KOPT-K1 (cell line): ENCODE results near the gene B4GALT3.

Experiments
- H3K27ac ChIP-seq: fragments of 200-600 bp; sonication (generic); 2 replicates; pipeline ENCODE4 v1.5.1; 2016; ENCODE audit warnings: antibody characterized with exemption, mild to moderate bottlenecking, low read depth, low read length; ENCODE audit not compliant: poor library complexity, severe bottlenecking
- H3K36me3 ChIP-seq: fragments of 200-600 bp; sonication (generic); 2 replicates; pipeline ENCODE4 v1.5.1; 2017; ENCODE audit warnings: antibody characterized with exemption, mild to moderate bottlenecking, low read length, moderate library complexity; ENCODE audit not compliant: insufficient read depth
- H3K9me3 ChIP-seq: fragments of 200-600 bp; sonication (generic); 2 replicates; pipeline ENCODE4 v1.5.1; 2017; ENCODE audit warnings: antibody characterized with exemption, low read length, mild to moderate bottlenecking; ENCODE audit not compliant: insufficient read depth, poor library complexity, severe bottlenecking

Gene B4GALT3

DNA sequence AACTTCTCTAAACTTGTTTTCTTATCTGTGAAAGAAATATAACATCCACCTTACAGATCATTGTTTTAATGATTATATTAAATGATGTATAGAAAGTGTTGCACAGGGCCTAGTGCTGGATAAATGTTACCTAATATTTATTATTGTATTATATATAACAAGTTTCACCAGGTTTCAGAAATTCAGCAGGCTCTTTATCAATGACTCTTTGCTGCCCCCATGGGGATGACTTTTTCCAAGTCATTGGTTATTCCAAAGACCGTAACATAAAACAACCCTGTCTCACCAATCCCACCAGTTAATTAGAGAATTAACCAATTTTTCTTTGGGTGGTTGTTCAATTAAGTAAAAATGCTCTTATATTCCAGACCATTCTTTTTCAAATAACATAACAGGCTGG is 37.5 kb downstream of the B4GALT3 start:
- Histone ChIP-seq H3K36me3 (peaks cover 8% of the 10 kb centered on the region; the same call in 1 of the 2 replicates), H3K27ac (no peak overlapping the region), H3K9me3 (no peaks in the 10 kb centered on the region)

DNA sequence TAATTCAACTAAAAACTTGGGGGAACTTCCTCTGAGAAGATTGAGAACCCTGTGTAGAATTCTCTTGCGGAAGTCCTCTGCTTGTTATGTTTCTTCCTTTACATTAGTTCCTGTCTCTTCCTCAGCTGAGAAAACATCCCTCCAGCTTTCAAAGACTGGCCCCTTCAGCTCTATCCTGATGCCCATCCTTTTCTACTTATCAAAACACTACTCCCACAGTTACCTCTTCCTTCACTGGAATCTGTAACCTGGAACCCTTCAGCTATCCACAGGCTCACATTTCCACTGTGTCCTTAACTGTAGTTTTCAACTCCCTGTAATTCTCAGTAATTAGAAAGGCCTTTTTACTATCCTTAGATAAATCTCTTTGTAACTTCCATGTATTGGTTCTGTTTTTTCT is 38.9 kb downstream of the B4GALT3 start:
- Histone ChIP-seq H3K27ac (no peak overlapping the region), H3K9me3 (no peaks in the 10 kb centered on the region), H3K36me3 (peaks cover 8% of the 10 kb centered on the region; the same call in 1 of the 2 replicates)

DNA sequence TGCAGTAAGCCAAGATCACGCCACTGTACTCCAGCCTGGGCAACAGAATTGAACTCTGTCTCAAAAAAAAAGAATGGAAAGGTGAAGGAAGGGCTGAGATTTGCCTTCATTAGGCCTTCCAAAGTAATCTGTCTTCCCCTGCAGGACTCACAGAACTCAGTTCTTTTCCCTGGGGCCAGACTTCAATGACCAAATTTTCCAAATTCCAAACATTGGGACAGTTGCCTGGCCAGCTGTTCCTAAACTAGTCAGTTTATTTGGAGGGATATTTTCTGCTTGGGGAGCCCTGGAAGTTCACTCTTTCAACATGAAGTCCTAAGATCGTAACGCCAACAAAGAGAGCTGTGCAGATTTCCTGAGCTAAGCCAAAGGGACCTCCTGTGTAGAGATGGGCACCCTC is 39.4 kb downstream of the B4GALT3 start:
- Histone ChIP-seq H3K27ac (no peak overlapping the region), H3K36me3 (peaks cover 8% of the 10 kb centered on the region; the same call in 1 of the 2 replicates), H3K9me3 (no peaks in the 10 kb centered on the region)

DNA sequence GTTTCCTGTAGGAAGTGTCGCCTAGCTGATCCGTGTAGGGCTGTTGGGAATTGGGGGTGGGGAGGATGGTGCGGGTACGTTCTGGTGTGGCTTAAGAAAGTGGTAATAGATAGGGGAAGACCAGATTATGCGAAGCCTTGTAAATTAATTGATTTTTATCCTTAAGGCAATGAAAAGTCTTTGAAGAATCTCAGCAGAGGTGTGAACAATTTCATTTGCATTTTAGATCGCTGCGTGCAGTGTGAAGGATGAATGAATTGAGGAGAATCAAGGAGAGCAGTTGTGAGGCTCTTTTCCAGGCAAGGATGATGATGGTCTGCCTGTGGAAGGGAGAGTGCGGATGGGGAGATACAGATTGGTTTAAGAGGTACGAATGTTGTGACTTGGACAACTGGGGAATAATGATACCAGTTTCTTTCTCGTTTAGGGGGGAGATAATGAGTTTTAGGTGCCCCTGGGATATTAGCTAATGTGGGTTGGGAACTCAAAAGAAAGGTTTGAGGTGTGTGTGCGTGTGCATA is 44.0 kb downstream of the B4GALT3 start:
- Histone ChIP-seq H3K36me3 (peaks cover 35% of the 10 kb centered on the region), H3K27ac (peak overlapping the region; percentile 77), H3K9me3 (no peaks in the 10 kb centered on the region)

DNA sequence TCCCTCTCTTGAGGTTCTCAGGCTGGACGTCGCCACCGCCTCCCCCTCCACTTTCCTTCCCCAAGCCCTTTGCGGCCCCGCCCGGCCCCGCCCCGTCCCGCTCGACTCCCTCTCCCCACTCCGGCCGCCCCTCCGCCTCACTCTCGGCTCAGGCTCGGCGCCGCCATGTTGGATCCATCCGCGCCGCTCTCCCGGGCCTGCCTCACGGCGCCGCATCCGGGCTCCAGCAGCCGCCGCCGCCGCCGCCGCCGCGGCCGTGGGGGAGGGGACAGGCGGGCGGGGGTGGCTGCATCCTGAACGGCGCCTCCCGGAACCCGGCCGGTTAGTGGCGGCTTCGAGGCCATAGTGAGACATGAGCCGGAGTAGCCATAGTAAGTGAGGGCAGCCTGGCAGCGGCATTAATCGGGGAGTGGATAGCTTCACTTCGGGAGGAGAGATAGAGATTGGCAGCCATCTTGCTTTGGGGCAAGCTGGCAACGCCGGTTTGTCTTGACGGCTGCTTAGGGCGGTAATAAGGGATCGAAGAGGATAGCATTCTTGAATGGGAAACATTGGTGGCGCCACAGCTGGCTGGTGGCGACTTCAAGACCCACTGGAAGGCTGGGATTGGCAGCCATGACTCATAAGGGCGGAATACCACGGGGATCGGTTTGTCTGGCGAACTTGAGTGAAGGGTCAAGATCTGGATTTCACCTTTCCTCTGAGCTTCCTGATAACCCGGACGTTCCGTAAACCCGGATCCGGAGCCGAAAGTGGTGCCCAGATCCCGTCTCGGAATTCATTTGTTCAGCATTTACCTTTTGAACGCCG is 44.7 kb downstream of the B4GALT3 start, which contains the start of gene DEDD:
Gene DEDD (minus strand): TSS at position 258 of the 810 bp plus-strand sequence. CDS start 8,205 bp downstream, outside the sequence.
- Histone ChIP-seq H3K36me3 (peaks cover 42% of the 10 kb centered on the region), H3K27ac (peak within 1 kb of the TSS; percentile 77), H3K9me3 (no peaks in the 10 kb centered on the region)

DNA sequence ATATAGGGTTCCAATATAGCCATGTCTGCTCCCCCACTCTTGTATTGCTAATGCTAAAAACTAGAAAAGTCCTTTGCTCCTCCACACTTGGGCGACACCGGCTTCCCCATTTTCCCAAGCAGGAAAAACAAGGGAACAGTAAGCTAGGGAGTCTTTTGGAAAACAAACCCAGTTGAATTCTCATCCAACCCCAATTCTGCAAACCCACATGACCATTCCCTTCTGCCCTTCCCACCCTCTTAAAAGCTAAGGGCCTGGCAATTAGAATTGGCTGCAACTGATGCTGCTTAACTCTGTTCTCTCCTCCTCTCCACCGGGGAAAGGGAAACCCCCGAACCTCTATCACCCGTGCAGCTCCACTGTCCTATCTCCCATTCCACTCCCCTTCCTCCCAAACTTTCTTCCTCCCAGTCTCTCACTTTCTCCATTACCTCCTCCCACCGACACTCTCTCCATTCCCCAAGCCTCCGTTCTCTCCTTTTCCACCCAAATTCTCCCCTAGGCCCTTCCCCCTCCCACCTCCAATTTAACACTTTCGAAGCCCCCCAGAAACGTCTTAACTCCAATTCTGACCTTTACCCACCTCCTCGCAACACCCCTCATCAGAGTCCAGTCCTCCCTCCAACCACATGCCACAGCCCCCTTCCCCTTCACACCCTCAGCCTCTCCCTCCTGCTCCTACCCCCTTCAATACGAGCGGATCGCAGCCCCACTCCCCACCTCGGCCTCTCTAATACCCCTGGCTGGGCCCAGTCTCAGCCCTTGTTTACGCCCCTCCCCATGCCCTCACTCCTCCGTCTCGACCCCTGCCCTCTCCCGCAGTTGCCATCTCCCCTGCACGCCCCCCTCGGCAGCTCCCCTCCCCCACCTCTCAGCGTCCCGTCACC is 45.5 kb downstream of the B4GALT3 start:
- no peaks in the 10 kb centered on the region for H3K9me3 ChIP-seq
- H3K27ac ChIP-seq, result peak overlapping the region; percentile 77
- peaks cover 43% of the 10 kb centered on the region for H3K36me3 ChIP-seq

DNA sequence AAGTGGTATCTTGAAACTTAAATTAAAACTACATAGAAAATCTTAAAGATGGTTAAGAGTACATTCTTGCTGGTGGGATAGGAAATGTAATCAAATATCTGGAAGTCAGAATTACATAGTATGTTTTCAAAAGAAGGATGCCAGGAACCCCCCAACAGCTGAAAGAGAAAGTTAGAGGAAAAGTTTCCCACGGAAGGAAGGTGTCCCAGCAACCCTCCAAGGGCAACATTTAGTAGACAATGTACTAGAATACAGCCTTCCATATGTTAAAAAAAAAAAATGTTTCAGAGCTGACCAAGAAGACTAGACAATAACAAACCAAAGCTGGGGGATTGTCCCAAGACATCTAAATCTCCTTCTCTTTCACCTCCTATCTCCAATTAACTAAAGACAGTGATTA is 47.0 kb downstream of the B4GALT3 start:
- Histone ChIP-seq H3K27ac (no peak overlapping the region), H3K9me3 (no peaks in the 10 kb centered on the region), H3K36me3 (peaks cover 57% of the 10 kb centered on the region)

DNA sequence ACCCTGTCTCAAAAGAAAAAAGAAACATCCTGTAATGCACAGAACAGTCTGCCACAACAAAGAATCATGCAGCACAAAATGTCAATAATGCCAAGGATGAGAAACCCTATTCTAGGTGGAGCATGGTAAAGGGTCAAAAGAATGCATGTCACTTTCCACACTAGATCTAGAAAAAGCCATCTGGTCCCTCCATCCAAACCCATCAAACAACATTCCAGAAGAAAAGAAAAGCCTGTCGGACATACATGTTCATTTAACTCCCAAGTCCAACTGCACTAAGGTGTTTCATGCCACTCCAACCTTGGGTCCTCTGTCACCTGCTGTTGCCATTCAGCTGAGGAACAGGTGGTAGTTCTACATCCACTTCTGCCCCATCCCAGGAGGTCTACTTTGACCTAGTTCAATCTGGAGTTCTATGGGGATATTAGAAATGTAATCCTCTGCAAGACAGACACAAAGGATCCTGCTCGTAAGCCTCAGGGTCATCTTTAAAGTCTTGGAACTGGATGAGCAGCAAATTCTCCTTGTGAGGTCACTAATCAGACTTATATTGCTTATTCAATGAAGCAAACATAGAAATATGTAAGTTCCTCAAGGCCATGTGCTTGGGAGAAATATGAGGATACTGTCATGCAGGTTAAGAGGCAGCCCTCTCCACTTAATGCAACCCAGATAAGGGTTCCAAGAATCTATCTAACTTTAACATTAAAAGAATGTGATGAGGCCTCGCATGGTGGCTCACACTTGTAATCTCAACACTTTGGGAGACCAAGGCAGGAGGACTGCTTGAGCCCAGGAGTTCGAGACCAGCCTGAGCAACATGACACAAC is 48.5 kb downstream of the B4GALT3 start:
- no peaks in the 10 kb centered on the region for H3K9me3 ChIP-seq

DNA sequence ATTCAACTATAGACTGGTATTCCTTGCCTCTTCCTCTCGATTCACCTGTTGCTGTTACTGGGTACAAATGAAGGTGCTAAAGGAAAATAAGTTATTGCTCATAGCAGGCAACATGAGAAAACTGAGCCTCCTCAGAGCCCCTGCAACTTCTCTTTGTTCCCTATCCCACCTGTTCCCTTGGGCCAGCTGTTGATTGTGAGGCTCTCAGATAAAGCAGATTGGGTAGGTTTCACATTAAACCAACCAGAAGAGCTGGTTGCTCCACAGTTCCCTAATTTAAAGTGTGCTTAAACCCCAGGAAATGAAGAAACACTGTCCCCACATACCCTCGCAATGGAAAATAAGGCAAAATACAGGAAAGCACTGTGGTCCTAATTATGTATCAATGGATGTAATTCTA is 49.7 kb downstream of the B4GALT3 start:
- no peak overlapping the region for H3K27ac ChIP-seq
- peaks cover 84% of the 10 kb centered on the region for H3K36me3 ChIP-seq
- no peaks in the 10 kb centered on the region for H3K9me3 ChIP-seq

More for the DNA sequence above, 48.5 kb downstream of the B4GALT3 start:
- Histone ChIP-seq H3K36me3 (peaks cover 72% of the 10 kb centered on the region), H3K27ac (no peak overlapping the region)

DNA sequence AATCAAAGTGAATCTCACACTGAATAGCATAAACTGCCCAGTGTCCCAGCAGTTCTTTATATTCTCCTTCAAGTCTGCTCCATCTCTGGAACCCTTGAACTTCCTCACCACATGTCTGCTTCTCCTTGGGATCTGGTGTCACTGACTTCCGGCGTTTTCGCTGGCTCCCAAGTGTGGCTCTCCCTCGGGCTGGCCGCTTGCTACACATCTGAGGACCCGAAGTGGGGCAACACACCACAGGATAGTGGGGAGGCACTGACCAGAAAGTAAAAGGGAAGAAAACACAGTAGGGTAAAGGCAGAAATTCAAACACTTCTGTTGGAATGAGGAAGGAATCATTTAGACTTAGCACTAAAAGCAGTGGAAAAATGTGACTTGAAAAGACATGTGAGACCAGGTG is 54.3 kb downstream of the B4GALT3 start:
- Histone ChIP-seq H3K27ac (no peak overlapping the region), H3K36me3 (peaks cover 89% of the 10 kb centered on the region), H3K9me3 (no peaks in the 10 kb centered on the region)

DNA sequence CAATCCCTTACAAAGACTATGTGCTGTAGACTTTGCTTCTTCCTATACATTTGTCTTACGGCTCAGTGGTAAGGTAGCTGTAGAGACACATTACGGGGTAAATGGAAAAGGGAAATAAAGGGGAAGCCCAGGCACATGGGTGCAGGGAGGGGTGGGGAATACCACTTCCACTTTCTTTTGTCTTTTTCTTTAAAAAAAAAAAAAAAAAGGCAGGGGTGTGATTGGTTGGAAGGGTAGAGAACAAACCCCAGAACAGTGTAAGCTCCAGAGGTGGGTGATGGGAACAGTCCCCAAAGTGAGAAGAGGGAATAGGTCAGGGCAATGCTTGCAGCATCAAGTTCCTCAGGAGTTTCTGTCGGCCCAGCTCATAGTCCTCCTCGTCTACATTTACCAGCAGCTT is 55.5 kb downstream of the B4GALT3 start:
- H3K9me3 ChIP-seq, result no peaks in the 10 kb centered on the region
- no peak overlapping the region for H3K27ac ChIP-seq
- peaks cover 78% of the 10 kb centered on the region for H3K36me3 ChIP-seq
